ENCODE measurements around the gene IL17RA. TPM values are rescaled to one million over a fixed set of nuclear protein-coding genes. Genes with fewer than 3 reads are reported as not detected.

IL17RA gene
- total RNA-seq, 4 donors from 2014 or later = 23.7 to 48.4 (median 31.0) TPM

- ATAC-seq (ENCODE audit: low FRiP score) (no peak), DNase-seq (ENCODE audit: low spot score) (no peak)
- TF ChIP-seq CTCF (IDR thresholded peaks at IDR 0.05) = no peak
These were observed 8.3 kb downstream of the IL17RA start for GRCh38 chr22:17093081-17093480.

- no peak for DNase-seq (ENCODE audit: low spot score)
- no peak for TF ChIP-seq CTCF (IDR thresholded peaks at IDR 0.05)
- ATAC-seq (ENCODE audit: low FRiP score) = no peak
These were observed 10.7 kb downstream of the IL17RA start for GRCh38 chr22:17095538-17095937.

GRCh38 chr22:17096071-17096470, 11.3 kb downstream of the IL17RA start:
- DNase-seq (ENCODE audit: low spot score) (no peak), ATAC-seq (ENCODE audit: low FRiP score) (no peak)
- no peak for TF ChIP-seq CTCF (IDR thresholded peaks at IDR 0.05)

- DNase-seq (ENCODE audit: low spot score) (no peak), ATAC-seq (ENCODE audit: low FRiP score) (no peak)
- TF ChIP-seq CTCF (IDR thresholded peaks at IDR 0.05) = no peak
These were observed 12.3 kb downstream of the IL17RA start for GRCh38 chr22:17097062-17097461.

GRCh38 chr22:17097701-17098100, 12.9 kb downstream of the IL17RA start:
- DNase-seq (ENCODE audit: low spot score) (no peak), ATAC-seq (ENCODE audit: low FRiP score) (no peak)
- TF ChIP-seq CTCF (IDR thresholded peaks at IDR 0.05) = no peak

GRCh38 chr22:17098379-17098819, 13.6 kb downstream of the IL17RA start:
- DNase-seq (ENCODE audit: low spot score) = no peak
- TF ChIP-seq CTCF (IDR thresholded peaks at IDR 0.05) = no peak
- ATAC-seq (ENCODE audit: low FRiP score) = no peak

- no peak for DNase-seq (ENCODE audit: low spot score)
- no peak for ATAC-seq (ENCODE audit: low FRiP score)
- TF ChIP-seq CTCF (IDR thresholded peaks at IDR 0.05) = no peak
These were observed 15.8 kb downstream of the IL17RA start for GRCh38 chr22:17100621-17101020.
